ENCODE results near the gene MYH7. TPM values are rescaled to one million over a fixed set of nuclear protein-coding genes. Genes with fewer than 3 reads are reported as not detected.
"Not testable (repeated sequence)": the region's sequence is repeated elsewhere in the genome, so short reads cannot be mapped to it uniquely, and the experiment has no call there.

The MYH7 gene
- polyA plus RNA-seq, 10 donors = 165 to 1,219 (median 676) TPM

- no peak for DNase-seq
Observed at GRCh38 chr14:23409966-23410635, 25.4 kb downstream of the MYH7 start.

- DNase-seq = no peak
Observed at GRCh38 chr14:23409475-23409874, 26.0 kb downstream of the MYH7 start.

GRCh38 chr14:23408307-23408630, 27.2 kb downstream of the MYH7 start:
- no peak for DNase-seq

- DNase-seq = no peak
Observed at GRCh38 chr14:23407516-23408306, 27.7 kb downstream of the MYH7 start, which contains the start of gene MYH6. Gene MYH6 (minus strand): TSS chr14:23408273. CDS start chr14:23407223, 1,050 bp downstream.

GRCh38 chr14:23406725-23407355, 28.6 kb downstream of the MYH7 start:
- no peak for DNase-seq

- no peak for DNase-seq
Observed at GRCh38 chr14:23406244-23406643, 29.2 kb downstream of the MYH7 start.

- no peak for DNase-seq
Observed at GRCh38 chr14:23405516-23406025, 29.9 kb downstream of the MYH7 start.

GRCh38 chr14:23405096-23405495, 30.4 kb downstream of the MYH7 start:
- no peak for DNase-seq

- no peak for DNase-seq
Observed at GRCh38 chr14:23404331-23404900, 31.0 kb downstream of the MYH7 start.

GRCh38 chr14:23403908-23404307, 31.6 kb downstream of the MYH7 start:
- no peak for DNase-seq

GRCh38 chr14:23403139-23403438, 32.4 kb downstream of the MYH7 start:
- DNase-seq = no peak

GRCh38 chr14:23402296-23403138, 32.9 kb downstream of the MYH7 start:
- no peak for DNase-seq

- DNase-seq = no peak
Observed at GRCh38 chr14:23401291-23401690, 34.2 kb downstream of the MYH7 start.

- not testable (repeated sequence) for DNase-seq
Observed at GRCh38 chr14:23400496-23401149, 34.8 kb downstream of the MYH7 start.

- DNase-seq = no peak
Observed at GRCh38 chr14:23399591-23399990, 35.9 kb downstream of the MYH7 start.

- DNase-seq = no peak
Observed at GRCh38 chr14:23399136-23399535, 36.3 kb downstream of the MYH7 start.

- no peak for DNase-seq
Observed at GRCh38 chr14:23398348-23398747, 37.1 kb downstream of the MYH7 start.

- DNase-seq = no peak
Observed at GRCh38 chr14:23396781-23397407, 38.6 kb downstream of the MYH7 start.

GRCh38 chr14:23396126-23396525, 39.3 kb downstream of the MYH7 start:
- DNase-seq = no peak

- DNase-seq = no peak
Observed at GRCh38 chr14:23392613-23393012, 42.8 kb downstream of the MYH7 start.

- not testable (repeated sequence) for DNase-seq
Observed at GRCh38 chr14:23389871-23390270, 45.6 kb downstream of the MYH7 start.
